Upper lobe of left lung (tissue), 6 donors: ENCODE results near the gene CA10. TPM values are rescaled to one million over a fixed set of nuclear protein-coding genes. Genes with fewer than 3 reads are reported as not detected.

ENCODE experiments used
- ATAC-seq, 2 donors: fragments of 200-7000 bp; cut with Tn5 transposase; one replicate each; pipeline ENCODE4 v1.9.1; 2022; ENCODE audit warnings: mild to moderate bottlenecking in 2 of 2, moderate library complexity in 2 of 2; ENCODE audit not compliant: low FRiP score in 2 of 2
- DNase-seq, 2 donors: peaks; one replicate each; pipeline ENCODE4 v3.0.0-alpha.2; 2019 to 2020
- H3K27ac ChIP-seq, 4 donors: fragments of 200-600 bp; sonication (generic); one replicate each; pipeline ENCODE4 v1.5.1; 2016 to 2019
- H3K27me3 ChIP-seq, 4 donors: fragments of 200-600 bp; sonication (generic); one replicate each; pipeline ENCODE4 v1.5.1; 2017 to 2019
- H3K36me3 ChIP-seq, 4 donors: fragments of 200-600 bp; sonication (generic); one replicate each; pipeline ENCODE4 v1.5.1; 2016 to 2019
- H3K4me1 ChIP-seq, 4 donors: fragments of 200-600 bp; sonication (generic); one replicate each; pipeline ENCODE4 v1.5.1; 2018 to 2019
- H3K4me3 ChIP-seq, 4 donors: fragments of 200-600 bp; sonication (generic); one replicate each; pipeline ENCODE4 v1.5.1; 2017 to 2019; ENCODE audit warnings: mild to moderate bottlenecking in 2 of 4, moderate library complexity in 1 of 4
- H3K9me3 ChIP-seq, 4 donors: fragments of 200-600 bp; sonication (generic); one replicate each; pipeline ENCODE4 v1.5.1; 2018 to 2019
- CTCF ChIP-seq, 6 experiments: fragments of 450-650 bp in 4 of 6; fragments of 200-600 bp in 2 of 6; sonication (generic) in 2 of 6; IDR thresholded peaks; one replicate each; pipeline ENCODE4 v1.5.1; 2016 to 2019; ENCODE audit warnings: antibody characterized with exemption in 6 of 6
- EP300 ChIP-seq, 4 donors: sonication (generic); formaldehyde crosslinking; IDR thresholded peaks; one replicate each; pipeline ENCODE4 v1.5.1; 2017; ENCODE audit warnings: antibody characterized with exemption in 4 of 4, control low read depth in 2 of 4
- POLR2A ChIP-seq, 4 donors: fragments of 450-650 bp; IDR thresholded peaks; one replicate each; pipeline ENCODE4 v1.5.1; 2016 to 2017; ENCODE audit warnings: antibody characterized with exemption in 4 of 4, mild to moderate bottlenecking in 2 of 4
- POLR2AphosphoS5 ChIP-seq, 2 donors: sonication (generic); formaldehyde crosslinking; IDR thresholded peaks; one replicate each; pipeline ENCODE4 v1.5.1; 2017; ENCODE audit warnings: antibody characterized with exemption in 2 of 2
- WGBS, 2 donors: methylation state at CpG; one replicate each; pipeline ENCODE4 v1.1.5; 2017 to 2018; 5-methylcytosine and 5-hydroxymethylcytosine counted together
- total RNA-seq, 6 donors: library from RNA; depleted of rRNA in 4 of 6; stranded (reverse); fragments of >200 nt in 4 of 6; gene quantifications; one replicate each; pipeline versions ENCODE4 v1.1.0 to v1.2.1, GENCODE V29; 2016 to 2021
- donor health status: DM: no; HTN: no; CAD: no; lungs with moderate emphysema.
- donor health status: DM: no; HTN: yes; CAD: no; lungs with severe emphysema.

The CA10 gene
- total RNA-seq, 6 donors from 2014 or later = 0.10 TPM; not detected in 5

- no peak for ATAC-seq
- Histone ChIP-seq H3K27me3 (no peaks in the 10 kb centered on the region), H3K9me3 (no peaks in the 10 kb centered on the region), H3K4me1 (no peaks in the 10 kb centered on the region), H3K4me3 (no peak overlapping the region), H3K27ac (no peak overlapping the region), H3K36me3 (no peaks in the 10 kb centered on the region)
- WGBS, 2 donors = 4 to 6% methylated on average over 5 of the region's 5 CpGs
- no peak for DNase-seq
- TF ChIP-seq CTCF (IDR thresholded peaks at IDR 0.05) (peak in 2 of 6 experiments; percentile 22 to 25), POLR2AphosphoS5 (IDR thresholded peaks at IDR 0.05) (no peak)
These were observed 297.5 kb downstream of the CA10 start for GRCh38 chr17:51860954-51861561.

GRCh38 chr17:51857052-51857597 lies 301.4 kb downstream of the CA10 start:
- 77 to 83% methylated on average over 6 of the region's 6 CpGs for WGBS, 2 donors
- H3K4me3 ChIP-seq = no peak overlapping the region
- DNase-seq (no peak), ATAC-seq (no peak)
- H3K27ac ChIP-seq = no peak overlapping the region
- no peaks in the 10 kb centered on the region for H3K27me3 ChIP-seq
- no peaks in the 10 kb centered on the region for H3K36me3 ChIP-seq
- no peaks in the 10 kb centered on the region for H3K9me3 ChIP-seq
- no peaks in the 10 kb centered on the region for H3K4me1 ChIP-seq
- TF ChIP-seq CTCF (IDR thresholded peaks at IDR 0.05) = no peak
- no peak for TF ChIP-seq POLR2A (IDR thresholded peaks at IDR 0.05)
- TF ChIP-seq POLR2AphosphoS5 (IDR thresholded peaks at IDR 0.05) = no peak
- no peak for TF ChIP-seq EP300 (IDR thresholded peaks at IDR 0.05)

GRCh38 chr17:51855806-51856205 lies 302.7 kb downstream of the CA10 start:
- 45 to 65% methylated on average over 3 of the region's 3 CpGs for WGBS, 2 donors
- no peak overlapping the region for H3K27ac ChIP-seq
- no peaks in the 10 kb centered on the region for H3K36me3 ChIP-seq
- H3K4me1 ChIP-seq = no peaks in the 10 kb centered on the region
- TF ChIP-seq CTCF (IDR thresholded peaks at IDR 0.05) (no peak), POLR2A (IDR thresholded peaks at IDR 0.05) (no peak), EP300 (IDR thresholded peaks at IDR 0.05) (no peak), POLR2AphosphoS5 (IDR thresholded peaks at IDR 0.05) (no peak)
- DNase-seq (no peak), ATAC-seq (no peak)
- H3K4me3 ChIP-seq = no peak overlapping the region
- no peaks in the 10 kb centered on the region for H3K27me3 ChIP-seq
- H3K9me3 ChIP-seq = no peaks in the 10 kb centered on the region

- Histone ChIP-seq H3K4me1 (no peaks in the 10 kb centered on the region), H3K4me3 (no peak overlapping the region), H3K9me3 (no peaks in the 10 kb centered on the region), H3K27me3 (no peaks in the 10 kb centered on the region), H3K27ac (no peak overlapping the region), H3K36me3 (no peaks in the 10 kb centered on the region)
- no peak for TF ChIP-seq POLR2AphosphoS5 (IDR thresholded peaks at IDR 0.05)
- ATAC-seq (no peak), DNase-seq (no peak)
- 52 to 53% methylated on average over 5 of the region's 5 CpGs for WGBS, 2 donors
These were observed 304.7 kb downstream of the CA10 start for GRCh38 chr17:51853857-51854256.

- Histone ChIP-seq H3K4me1 (no peaks in the 10 kb centered on the region), H3K9me3 (no peaks in the 10 kb centered on the region), H3K36me3 (no peaks in the 10 kb centered on the region), H3K27ac (no peak overlapping the region), H3K4me3 (no peak overlapping the region), H3K27me3 (no peaks in the 10 kb centered on the region)
- ATAC-seq = no peak
- TF ChIP-seq POLR2A (IDR thresholded peaks at IDR 0.05) = no peak
- TF ChIP-seq EP300 (IDR thresholded peaks at IDR 0.05) = no peak
- TF ChIP-seq POLR2AphosphoS5 (IDR thresholded peaks at IDR 0.05) = no peak
- no peak for TF ChIP-seq CTCF (IDR thresholded peaks at IDR 0.05)
- no peak for DNase-seq
These were observed 305.9 kb downstream of the CA10 start for GRCh38 chr17:51852603-51853002.
